Neural progenitor cell (in vitro differentiated cells): ENCODE results near the gene PBX1.

Experiments used
- EZH2phosphoT487 ChIP-seq: fragments of 200-600 bp; sonication (generic); IDR thresholded peaks from 2 replicates; pipeline ENCODE4 v1.6.1; 2017; ENCODE audit warnings: antibody characterized with exemption
- TF ChIP-seq, protein P1 (sequence below): fragments of 200-600 bp; sonication (generic); IDR thresholded peaks from 2 replicates; pipeline ENCODE4 v1.5.1; 2017; ENCODE audit warnings: antibody characterized with exemption, mild to moderate bottlenecking

- TF ChIP-seq, protein P1, sequence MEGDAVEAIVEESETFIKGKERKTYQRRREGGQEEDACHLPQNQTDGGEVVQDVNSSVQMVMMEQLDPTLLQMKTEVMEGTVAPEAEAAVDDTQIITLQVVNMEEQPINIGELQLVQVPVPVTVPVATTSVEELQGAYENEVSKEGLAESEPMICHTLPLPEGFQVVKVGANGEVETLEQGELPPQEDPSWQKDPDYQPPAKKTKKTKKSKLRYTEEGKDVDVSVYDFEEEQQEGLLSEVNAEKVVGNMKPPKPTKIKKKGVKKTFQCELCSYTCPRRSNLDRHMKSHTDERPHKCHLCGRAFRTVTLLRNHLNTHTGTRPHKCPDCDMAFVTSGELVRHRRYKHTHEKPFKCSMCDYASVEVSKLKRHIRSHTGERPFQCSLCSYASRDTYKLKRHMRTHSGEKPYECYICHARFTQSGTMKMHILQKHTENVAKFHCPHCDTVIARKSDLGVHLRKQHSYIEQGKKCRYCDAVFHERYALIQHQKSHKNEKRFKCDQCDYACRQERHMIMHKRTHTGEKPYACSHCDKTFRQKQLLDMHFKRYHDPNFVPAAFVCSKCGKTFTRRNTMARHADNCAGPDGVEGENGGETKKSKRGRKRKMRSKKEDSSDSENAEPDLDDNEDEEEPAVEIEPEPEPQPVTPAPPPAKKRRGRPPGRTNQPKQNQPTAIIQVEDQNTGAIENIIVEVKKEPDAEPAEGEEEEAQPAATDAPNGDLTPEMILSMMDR: no peak
- TF ChIP-seq EZH2phosphoT487: peak; percentile 80
Observed at GRCh38 chr1:164748253-164748899, 189.4 kb downstream of the PBX1 start.
